Neuronal stem cell (in vitro differentiated cells): Measurements from ENCODE around the gene CLIC1.

Source experiments
- DNase-seq: peaks from one replicate; pipeline ENCODE4 v3.0.0-alpha.2; 2013; ENCODE audit warnings: low spot score
- H2AFZ ChIP-seq: one replicate; pipeline ENCODE4 v1.6.1; 2013; ENCODE audit warnings: mild to moderate bottlenecking, low read length, inconsistent platforms
- H2AK5ac ChIP-seq: 2 replicates; pipeline ENCODE4 v1.6.1; 2013; ENCODE audit warnings: low read depth, mild to moderate bottlenecking, inconsistent platforms, low read length, moderate library complexity, mixed read lengths
- H2BK120ac ChIP-seq: 2 replicates; pipeline ENCODE4 v1.6.1; 2013; ENCODE audit warnings: low read depth, mild to moderate bottlenecking, inconsistent platforms, low read length, moderate library complexity, mixed read lengths
- H2BK12ac ChIP-seq: one replicate; pipeline ENCODE4 v1.6.1; 2013; ENCODE audit warnings: low read length, inconsistent platforms
- H2BK15ac ChIP-seq: 2 replicates; pipeline ENCODE4 v1.6.1; 2013; ENCODE audit warnings: mild to moderate bottlenecking, low read length, inconsistent platforms, mixed read lengths
- H2BK5ac ChIP-seq: one replicate; pipeline ENCODE4 v1.6.1; 2013; ENCODE audit warnings: inconsistent platforms, mild to moderate bottlenecking, low read length, moderate library complexity
- H3K14ac ChIP-seq: one replicate; pipeline ENCODE4 v1.6.1; 2013; ENCODE audit warnings: low read length, inconsistent platforms
- H3K18ac ChIP-seq: 2 replicates; pipeline ENCODE4 v1.6.1; 2013; ENCODE audit warnings: low read length, inconsistent platforms
- H3K23ac ChIP-seq: 2 replicates; pipeline ENCODE4 v1.6.1; 2013; ENCODE audit warnings: low read depth, mild to moderate bottlenecking, mixed read lengths, low read length, inconsistent platforms; ENCODE audit not compliant: poor library complexity
- H3K27ac ChIP-seq: replicated peaks from 3 replicates; pipeline ENCODE4 v1.5.1; 2013; ENCODE audit warnings: low read length, inconsistent platforms
- H3K27me3 ChIP-seq, 3 experiments: 2 replicates each; pipeline ENCODE4 v1.6.1; 2013; ENCODE audit warnings: low read length in 3 of 3, mild to moderate bottlenecking in 2 of 3, inconsistent platforms in 1 of 3, low read depth in 1 of 3, mixed read lengths in 1 of 3, moderate library complexity in 1 of 3; ENCODE audit not compliant: control insufficient read depth in 3 of 3, insufficient read depth in 3 of 3
- H3K36me3 ChIP-seq, 2 donors: replicated peaks in 1 of 2; 2 replicates each; pipeline ENCODE4 v1.6.1; 2013; ENCODE audit warnings: low read length in 2 of 2; ENCODE audit not compliant: control insufficient read depth in 2 of 2, insufficient read depth in 2 of 2
- H3K4ac ChIP-seq: 2 replicates; pipeline ENCODE4 v1.6.1; 2013; ENCODE audit warnings: inconsistent platforms, mild to moderate bottlenecking, low read length, moderate library complexity
- H3K4me1 ChIP-seq, 2 donors: 1 replicate in 1 of 2; 2 replicates in 1 of 2; pipeline ENCODE4 v1.6.1; 2013; ENCODE audit warnings: low read length in 2 of 2, low read depth in 1 of 2; ENCODE audit not compliant: control insufficient read depth in 2 of 2, insufficient read depth in 1 of 2
- H3K4me2 ChIP-seq: one replicate; pipeline ENCODE4 v1.6.1; 2013; ENCODE audit warnings: mild to moderate bottlenecking, low read length, inconsistent platforms; ENCODE audit not compliant: insufficient read depth, poor library complexity, severe bottlenecking
- H3K4me3 ChIP-seq, 2 donors: 2 replicates each; pipeline ENCODE4 v1.5.1; 2013; ENCODE audit warnings: low read length in 2 of 2, mild to moderate bottlenecking in 2 of 2, inconsistent platforms in 1 of 2, moderate library complexity in 1 of 2
- H3K79me1 ChIP-seq: one replicate; pipeline ENCODE4 v1.6.1; 2013; ENCODE audit warnings: low read depth, mild to moderate bottlenecking, inconsistent platforms, low read length, moderate library complexity
- H3K9ac ChIP-seq: one replicate; pipeline ENCODE4 v1.6.1; 2013; ENCODE audit warnings: mild to moderate bottlenecking, low read depth, low read length, inconsistent platforms; ENCODE audit not compliant: poor library complexity
- H3K9me3 ChIP-seq, 2 donors: replicated peaks in 1 of 2; 2 replicates each; pipeline versions ENCODE3 to v1.6.1; 2013; ENCODE audit warnings: low read length in 2 of 2, mild to moderate bottlenecking in 2 of 2, inconsistent platforms in 1 of 2, low read depth in 1 of 2, mixed read lengths in 1 of 2, moderate library complexity in 1 of 2; ENCODE audit not compliant: control insufficient read depth in 2 of 2, insufficient read depth in 1 of 2
- H4K8ac ChIP-seq: one replicate; pipeline ENCODE4 v1.6.1; 2013; ENCODE audit warnings: low read depth, mild to moderate bottlenecking, inconsistent platforms, low read length, moderate library complexity
- H4K91ac ChIP-seq: one replicate; pipeline ENCODE4 v1.6.1; 2013; ENCODE audit warnings: low read length, low read depth, mild to moderate bottlenecking, inconsistent platforms; ENCODE audit not compliant: poor library complexity
- WGBS, 2 donors: extraction: QIAGEN DNeasy Blood & Tissue Kit; methylation state at CpG; one replicate each; pipeline ENCODE4 v1.1.7; 2013; ENCODE audit warnings: missing lambda C conversion rate in 2 of 2, mixed read lengths in 1 of 2; ENCODE audit not compliant: insufficient read length in 2 of 2, insufficient replicate concordance in 1 of 2; ENCODE audit errors: extremely low coverage in 2 of 2; 5-methylcytosine and 5-hydroxymethylcytosine counted together

CLIC1 gene

GRCh38 chr6:31713991-31714684, 22.2 kb downstream of the CLIC1 start:
- Histone ChIP-seq H4K91ac (no peak overlapping the region), H2BK12ac (no peak overlapping the region), H3K9ac (no peak overlapping the region), H2BK15ac (no peak overlapping the region), H2BK120ac (no peak overlapping the region), H2AFZ (peak overlapping the region; percentile 84), H2AK5ac (no peak overlapping the region), H3K27ac (no peak overlapping the region), H3K79me1 (no peaks in the 10 kb centered on the region), H3K4me3 (no peak overlapping the region), H3K27me3 (peaks cover 0 to 8% (median 0%) of the 10 kb centered on the region in 3 experiments), H3K36me3 (no peaks in the 10 kb centered on the region), H3K9me3 (no peaks in the 10 kb centered on the region), H3K4me2 (peak overlapping the region; percentile 23), H4K8ac (no peak overlapping the region), H3K18ac (peak overlapping the region; percentile 73), H3K4me1 (peaks cover 13 to 17% of the 10 kb centered on the region in 2 donors), H3K14ac (no peak overlapping the region), H3K4ac (no peak overlapping the region), H2BK5ac (no peak overlapping the region), H3K23ac (no peak overlapping the region)
- WGBS, 2 donors, result no CpG with 5 or more reads among the region's 5 CpGs
- peak; percentile 44 for DNase-seq

- Histone ChIP-seq H3K9me3 (no peaks in the 10 kb centered on the region), H2BK5ac (no peak overlapping the region), H4K8ac (no peak overlapping the region), H3K4ac (no peak overlapping the region), H3K4me3 (no peak overlapping the region), H3K79me1 (no peaks in the 10 kb centered on the region), H3K27me3 (peaks cover 0 to 8% (median 0%) of the 10 kb centered on the region in 3 experiments), H2AK5ac (peak overlapping the region; percentile 40), H2BK12ac (no peak overlapping the region), H2AFZ (peak overlapping the region; percentile 84), H3K4me1 (peaks cover 13 to 17% of the 10 kb centered on the region in 2 donors), H3K14ac (no peak overlapping the region), H2BK15ac (peak overlapping the region; percentile 7), H3K18ac (peak overlapping the region; percentile 73), H3K36me3 (no peaks in the 10 kb centered on the region), H2BK120ac (no peak overlapping the region), H4K91ac (no peak overlapping the region), H3K27ac (no peak overlapping the region), H3K9ac (no peak overlapping the region), H3K23ac (no peak overlapping the region), H3K4me2 (no peak overlapping the region)
- DNase-seq, result no peak
- WGBS, 2 donors, result no CpG with 5 or more reads among the region's 4 CpGs
These were observed 22.9 kb downstream of the CLIC1 start for GRCh38 chr6:31713465-31713864.

- peak overlapping the region; percentile 77 for H3K23ac ChIP-seq
- no peak overlapping the region for H3K14ac ChIP-seq
- H2AFZ ChIP-seq, result no peak overlapping the region
- H2BK5ac ChIP-seq, result no peak overlapping the region
- no peak overlapping the region for H3K27ac ChIP-seq
- H3K4ac ChIP-seq, result peak overlapping the region; percentile 78
- peaks cover 13 to 17% of the 10 kb centered on the region in 2 donors for H3K4me1 ChIP-seq
- no peak for DNase-seq
- H3K4me3 ChIP-seq, result no peak overlapping the region
- H3K27me3 ChIP-seq, result peaks cover 0 to 5% (median 0%) of the 10 kb centered on the region in 3 experiments
- no peaks in the 10 kb centered on the region for H3K36me3 ChIP-seq
- H4K91ac ChIP-seq, result peak overlapping the region; percentile 75
- peak overlapping the region; percentile 20 for H2BK120ac ChIP-seq
- H2AK5ac ChIP-seq, result peak overlapping the region; percentile 99
- no peak overlapping the region for H3K4me2 ChIP-seq
- H3K18ac ChIP-seq, result peak overlapping the region; percentile 75
- peak overlapping the region; percentile 96 for H2BK12ac ChIP-seq
- H3K9me3 ChIP-seq, result no peaks in the 10 kb centered on the region
- WGBS, 2 donors, result no CpG with 5 or more reads among the region's 8 CpGs
- no peaks in the 10 kb centered on the region for H3K79me1 ChIP-seq
- peak overlapping the region; percentile 87 for H2BK15ac ChIP-seq
- peak overlapping the region; percentile 49 for H4K8ac ChIP-seq
- no peak overlapping the region for H3K9ac ChIP-seq
These were observed 24.0 kb downstream of the CLIC1 start for GRCh38 chr6:31712296-31712695.

GRCh38 chr6:31711233-31711632, 25.1 kb downstream of the CLIC1 start:
- Histone ChIP-seq H3K9ac (no peak overlapping the region), H3K23ac (no peak overlapping the region), H2AFZ (no peak overlapping the region), H3K27ac (no peak overlapping the region), H3K4me1 (peaks cover 13 to 17% of the 10 kb centered on the region in 2 donors), H2BK5ac (peak overlapping the region; percentile 59), H2BK120ac (no peak overlapping the region), H2BK12ac (no peak overlapping the region), H3K4me2 (no peak overlapping the region), H3K4ac (no peak overlapping the region), H4K91ac (peak overlapping the region; percentile 39), H4K8ac (no peak overlapping the region), H2AK5ac (peak overlapping the region; percentile 89), H3K79me1 (no peaks in the 10 kb centered on the region), H2BK15ac (peak overlapping the region; percentile 35), H3K27me3 (peaks cover 0 to 4% (median 0%) of the 10 kb centered on the region in 3 experiments), H3K18ac (peak overlapping the region; percentile 60), H3K4me3 (no peak overlapping the region), H3K14ac (no peak overlapping the region), H3K36me3 (no peaks in the 10 kb centered on the region), H3K9me3 (no peaks in the 10 kb centered on the region)
- no peak for DNase-seq
- WGBS, 2 donors, result no CpG with 5 or more reads among the region's 8 CpGs
